ENCODE data around the gene SLC10A6. TPM values are rescaled to one million over a fixed set of nuclear protein-coding genes. Genes with fewer than 3 reads are reported as not detected.

Gene SLC10A6
- polyA plus RNA-seq, 2 of the 4 experiments (the other 2 are of a cell fraction) = not detected

- no peak overlapping the region for H3K4me2 ChIP-seq
- DNase-seq (ENCODE audit: low read depth in 1 of 2, low spot score in 1 of 2) (no peak), FAIRE-seq (no peak), ATAC-seq (no peak)
- H3K4me1 ChIP-seq = no peaks in the 10 kb centered on the region
- H3K27ac ChIP-seq = no peak overlapping the region
- no peak overlapping the region for H3K4me3 ChIP-seq
- 97% methylated on average over 3 of the region's 3 CpGs for WGBS (ENCODE audit: missing lambda C conversion rate)
- TF ChIP-seq MAFK (IDR thresholded peaks at IDR 0.05; ENCODE audit: partially characterized antibody) (peak; percentile 54), GATA3 (IDR thresholded peaks at IDR 0.05; ENCODE audit: borderline replicate concordance) (no peak)
- H3K9me3 ChIP-seq = no peaks in the 10 kb centered on the region
- ChIA-PET POLR2A (no interaction called here), CTCF (no interaction called here)
These were observed 39.4 kb downstream of the SLC10A6 start for GRCh38 chr4:86809809-86810208.

DNA sequence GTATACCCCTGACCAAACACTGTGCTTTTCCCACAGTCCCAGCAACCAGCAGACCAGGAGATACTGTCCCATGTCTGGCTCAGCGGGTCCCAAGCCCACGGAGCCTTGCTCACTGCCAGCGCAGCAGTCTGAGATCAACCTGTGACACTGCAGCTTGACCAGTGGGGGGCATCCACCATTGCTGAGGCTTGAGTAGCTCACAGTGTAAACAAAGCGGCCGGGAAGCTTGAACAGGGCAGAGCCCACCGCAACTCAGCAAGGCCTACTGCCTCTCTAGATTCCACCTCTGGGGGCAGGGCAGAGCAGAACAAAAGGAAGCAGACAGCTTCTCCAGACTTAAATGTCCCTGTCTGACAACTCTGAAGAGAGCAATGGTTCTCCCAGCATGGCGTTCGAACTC lies 58.1 kb downstream of the SLC10A6 start:
- WGBS (ENCODE audit: missing lambda C conversion rate) = 100% methylated on average over 5 of the region's 8 CpGs
- POLR2A ChIA-PET = no interaction called here
- H3K4me1 ChIP-seq = no peaks in the 10 kb centered on the region
- CTCF ChIA-PET = no interaction called here
- TF ChIP-seq SREBF2 (IDR thresholded peaks at IDR 0.05) (no peak), JUN (IDR thresholded peaks at IDR 0.05) (no peak), CEBPB (IDR thresholded peaks at IDR 0.05) (no peak), CHD2 (IDR thresholded peaks at IDR 0.05; ENCODE audit: low read length, partially characterized antibody) (no peak), HOXB13 (CRISPR knock-in tag; IDR thresholded peaks at IDR 0.05; ENCODE audit: low read depth) (no peak)
- TF ChIP-seq, protein P1, sequence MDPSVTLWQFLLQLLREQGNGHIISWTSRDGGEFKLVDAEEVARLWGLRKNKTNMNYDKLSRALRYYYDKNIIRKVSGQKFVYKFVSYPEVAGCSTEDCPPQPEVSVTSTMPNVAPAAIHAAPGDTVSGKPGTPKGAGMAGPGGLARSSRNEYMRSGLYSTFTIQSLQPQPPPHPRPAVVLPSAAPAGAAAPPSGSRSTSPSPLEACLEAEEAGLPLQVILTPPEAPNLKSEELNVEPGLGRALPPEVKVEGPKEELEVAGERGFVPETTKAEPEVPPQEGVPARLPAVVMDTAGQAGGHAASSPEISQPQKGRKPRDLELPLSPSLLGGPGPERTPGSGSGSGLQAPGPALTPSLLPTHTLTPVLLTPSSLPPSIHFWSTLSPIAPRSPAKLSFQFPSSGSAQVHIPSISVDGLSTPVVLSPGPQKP (IDR thresholded peaks at IDR 0.05; ENCODE audit: low read depth, low read length) = no peak
- TF ChIP-seq, protein P2, sequence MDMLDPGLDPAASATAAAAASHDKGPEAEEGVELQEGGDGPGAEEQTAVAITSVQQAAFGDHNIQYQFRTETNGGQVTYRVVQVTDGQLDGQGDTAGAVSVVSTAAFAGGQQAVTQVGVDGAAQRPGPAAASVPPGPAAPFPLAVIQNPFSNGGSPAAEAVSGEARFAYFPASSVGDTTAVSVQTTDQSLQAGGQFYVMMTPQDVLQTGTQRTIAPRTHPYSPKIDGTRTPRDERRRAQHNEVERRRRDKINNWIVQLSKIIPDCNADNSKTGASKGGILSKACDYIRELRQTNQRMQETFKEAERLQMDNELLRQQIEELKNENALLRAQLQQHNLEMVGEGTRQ (IDR thresholded peaks at IDR 0.05) = no peak
- ATAC-seq (no peak), DNase-seq (ENCODE audit: low read depth in 1 of 2, low spot score in 1 of 2) (peak in 1 of 2 experiments; percentile 1), FAIRE-seq (no peak)
- H3K9me3 ChIP-seq = no peaks in the 10 kb centered on the region
- H3K4me3 ChIP-seq = no peak overlapping the region
- no peak overlapping the region for H3K27ac ChIP-seq
- H3K4me2 ChIP-seq = no peak overlapping the region

DNA sequence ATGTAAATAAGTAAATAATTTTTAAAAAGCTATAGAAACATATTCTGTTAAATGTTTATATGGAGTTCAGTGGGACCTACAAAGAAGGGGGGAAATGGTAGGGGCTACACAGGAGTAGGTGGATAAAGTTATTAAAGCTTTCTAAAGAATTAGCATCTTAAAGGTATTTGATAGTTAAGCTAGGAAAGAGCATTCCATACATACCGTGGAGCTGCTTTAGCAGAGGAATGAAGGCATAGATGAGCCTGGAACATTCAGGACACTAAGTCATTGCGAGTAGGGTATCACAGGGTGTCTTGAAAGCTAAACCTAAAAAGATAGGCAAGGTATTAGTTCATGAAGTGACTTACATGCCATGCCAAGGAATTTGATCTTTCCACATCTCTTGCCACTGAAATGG lies 60.4 kb downstream of the SLC10A6 start:
- H3K4me1 ChIP-seq = no peaks in the 10 kb centered on the region
- CTCF ChIA-PET = no interaction called here
- whole genome bisulfite sequencing (ENCODE audit: missing lambda C conversion rate) = 65% methylated on average over 2 of the region's 2 CpGs
- no peak overlapping the region for H3K4me2 ChIP-seq
- no peaks in the 10 kb centered on the region for H3K9me3 ChIP-seq
- H3K27ac ChIP-seq = no peak overlapping the region
- TF ChIP-seq BHLHE40 (IDR thresholded peaks at IDR 0.05; ENCODE audit: low read depth, low read length) (no peak), HMGXB4 (CRISPR knock-in tag; IDR thresholded peaks at IDR 0.05; ENCODE audit: borderline replicate concordance) (no peak), RAD21 (conservative IDR thresholded peaks at IDR 0.05 in 1 of 2, IDR thresholded peaks at IDR 0.05 in 1 of 2) (no peak), TFCP2L1 (CRISPR knock-in tag; IDR thresholded peaks at IDR 0.05) (no peak), CBX8 (IDR thresholded peaks at IDR 0.05) (no peak), CBX2 (IDR thresholded peaks at IDR 0.05; ENCODE audit: borderline replicate concordance, low read depth) (no peak), ZC3H11A (IDR thresholded peaks at IDR 0.05) (no peak), HOXB13 (CRISPR knock-in tag; IDR thresholded peaks at IDR 0.05; ENCODE audit: low read depth) (no peak), JUN (IDR thresholded peaks at IDR 0.05) (no peak), HEYL (CRISPR knock-in tag; IDR thresholded peaks at IDR 0.05) (no peak), EP300 (IDR thresholded peaks at IDR 0.05) (no peak), FOSB (CRISPR knock-in tag; IDR thresholded peaks at IDR 0.05) (no peak), HOXA7 (CRISPR knock-in tag; IDR thresholded peaks at IDR 0.05) (no peak), POLR2A (IDR thresholded peaks at IDR 0.05; ENCODE audit: low read length) (no peak)
- TF ChIP-seq, protein P3, sequence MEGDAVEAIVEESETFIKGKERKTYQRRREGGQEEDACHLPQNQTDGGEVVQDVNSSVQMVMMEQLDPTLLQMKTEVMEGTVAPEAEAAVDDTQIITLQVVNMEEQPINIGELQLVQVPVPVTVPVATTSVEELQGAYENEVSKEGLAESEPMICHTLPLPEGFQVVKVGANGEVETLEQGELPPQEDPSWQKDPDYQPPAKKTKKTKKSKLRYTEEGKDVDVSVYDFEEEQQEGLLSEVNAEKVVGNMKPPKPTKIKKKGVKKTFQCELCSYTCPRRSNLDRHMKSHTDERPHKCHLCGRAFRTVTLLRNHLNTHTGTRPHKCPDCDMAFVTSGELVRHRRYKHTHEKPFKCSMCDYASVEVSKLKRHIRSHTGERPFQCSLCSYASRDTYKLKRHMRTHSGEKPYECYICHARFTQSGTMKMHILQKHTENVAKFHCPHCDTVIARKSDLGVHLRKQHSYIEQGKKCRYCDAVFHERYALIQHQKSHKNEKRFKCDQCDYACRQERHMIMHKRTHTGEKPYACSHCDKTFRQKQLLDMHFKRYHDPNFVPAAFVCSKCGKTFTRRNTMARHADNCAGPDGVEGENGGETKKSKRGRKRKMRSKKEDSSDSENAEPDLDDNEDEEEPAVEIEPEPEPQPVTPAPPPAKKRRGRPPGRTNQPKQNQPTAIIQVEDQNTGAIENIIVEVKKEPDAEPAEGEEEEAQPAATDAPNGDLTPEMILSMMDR (IDR thresholded peaks at IDR 0.05) = no peak
- no peak overlapping the region for H3K4me3 ChIP-seq
- no peak for FAIRE-seq
- no peak for DNase-seq (ENCODE audit: low read depth in 1 of 2, low spot score in 1 of 2)
- POLR2A ChIA-PET = no interaction called here
- no peak for ATAC-seq
